Neural cell (in vitro differentiated cells): ENCODE results near the gene ZBTB7C.

Source experiments
- CTCF ChIP-seq: fragments of 450-650 bp; IDR thresholded peaks from 2 replicates; pipeline ENCODE4 v1.5.1; 2014; ENCODE audit warnings: antibody characterized with exemption, mild to moderate bottlenecking, moderate library complexity; ENCODE audit not compliant: poor library complexity, severe bottlenecking
- EP300 ChIP-seq: fragments of 450-650 bp; conservative IDR thresholded peaks from 2 replicates; pipeline ENCODE4 v1.6.1; 2014; ENCODE audit warnings: antibody characterized with exemption, mild to moderate bottlenecking, moderate library complexity; ENCODE audit not compliant: poor library complexity, severe bottlenecking
- EZH2 ChIP-seq: fragments of 200-600, 300-800 bp; shearing (Covaris generic), sonication (generic); IDR thresholded peaks from 2 replicates; pipeline ENCODE4 v1.6.1; 2014; ENCODE audit warnings: antibody characterized with exemption, low read length, borderline replicate concordance, mild to moderate bottlenecking; ENCODE audit not compliant: insufficient read depth, poor library complexity, severe bottlenecking
- MXI1 ChIP-seq: fragments of 450-650 bp; conservative IDR thresholded peaks from 2 replicates; pipeline ENCODE4 v1.6.1; 2014; ENCODE audit warnings: antibody characterized with exemption, mild to moderate bottlenecking; ENCODE audit not compliant: poor library complexity, severe bottlenecking
- POLR2AphosphoS5 ChIP-seq: IDR thresholded peaks from 2 replicates; pipeline ENCODE4 v1.6.1; 2012
- RAD21 ChIP-seq: fragments of 450-650 bp; conservative IDR thresholded peaks from 2 replicates; pipeline ENCODE4 v1.6.1; 2014; ENCODE audit warnings: antibody characterized with exemption, mild to moderate bottlenecking, moderate library complexity
- REST ChIP-seq: IDR thresholded peaks from 2 replicates; pipeline ENCODE4 v1.6.1; 2012; ENCODE audit warnings: borderline replicate concordance
- TAF1 ChIP-seq: IDR thresholded peaks from 2 replicates; pipeline ENCODE4 v1.6.1; 2012; ENCODE audit warnings: low read depth

GRCh38 chr18:48031641-48032040, 377.5 kb downstream of the ZBTB7C start:
- TF ChIP-seq CTCF (no peak), TAF1 (no peak), POLR2AphosphoS5 (no peak), MXI1 (no peak), REST (no peak), EZH2 (no peak), RAD21 (no peak), EP300 (no peak)
